ENCODE measurements around the gene HDHD5. TPM values are rescaled to one million over a fixed set of nuclear protein-coding genes. Genes with fewer than 3 reads are reported as not detected.

Gene HDHD5
- total RNA-seq, 1 donor from 2014 or later: 40.4 TPM

GRCh38 chr22:17116572-17117330 lies 42.3 kb downstream of the HDHD5 start:
- no peak for TF ChIP-seq CTCF (IDR thresholded peaks at IDR 0.05; ENCODE audit: unreplicated experiment)
- Mint-ChIP-seq H3K4me3 (ENCODE audit: low read depth) (no peak overlapping the region), H3K4me1 (ENCODE audit: low read depth) (peaks cover 6% of the 10 kb centered on the region), H3K27me3 (peaks cover 18% of the 10 kb centered on the region), H3K9me3 (ENCODE audit: low read depth) (no peaks in the 10 kb centered on the region), H3K36me3 (ENCODE audit: insufficient read depth) (no peaks in the 10 kb centered on the region), H3K27ac (no peak overlapping the region)
- no peak for DNase-seq (ENCODE audit: low spot score, unreplicated experiment)

- TF ChIP-seq CTCF (IDR thresholded peaks at IDR 0.05; ENCODE audit: unreplicated experiment): no peak
- Mint-ChIP-seq H3K27me3 (peaks cover 17% of the 10 kb centered on the region), H3K36me3 (ENCODE audit: insufficient read depth) (no peaks in the 10 kb centered on the region), H3K4me3 (ENCODE audit: low read depth) (no peak overlapping the region), H3K4me1 (ENCODE audit: low read depth) (peaks cover 3% of the 10 kb centered on the region), H3K9me3 (ENCODE audit: low read depth) (no peaks in the 10 kb centered on the region), H3K27ac (no peak overlapping the region)
- DNase-seq (ENCODE audit: low spot score, unreplicated experiment): no peak
These were observed 43.0 kb downstream of the HDHD5 start for GRCh38 chr22:17115945-17116565.

DNA sequence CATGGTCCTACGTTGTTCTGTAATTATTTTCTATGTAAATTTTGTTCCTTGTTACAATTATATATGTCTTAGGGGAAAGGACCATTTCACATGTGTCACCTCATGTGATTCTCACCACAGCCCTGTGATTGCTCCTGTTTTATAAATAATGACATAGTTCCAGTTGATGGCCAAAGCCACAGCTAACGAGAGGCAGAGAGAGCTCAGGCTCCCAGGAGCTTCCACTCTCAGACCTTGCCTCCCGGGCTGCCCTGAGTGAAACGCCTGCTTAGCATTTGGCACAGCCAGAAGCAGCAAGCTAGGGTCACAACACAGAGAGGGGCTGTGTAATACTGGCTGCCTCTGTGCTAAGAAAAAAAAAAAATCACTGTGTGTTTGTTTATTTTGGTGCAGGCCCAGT lies 43.8 kb downstream of the HDHD5 start:
- no peak for DNase-seq (ENCODE audit: low spot score, unreplicated experiment)
- H3K36me3 Mint-ChIP-seq (ENCODE audit: insufficient read depth): no peaks in the 10 kb centered on the region
- no peak overlapping the region for H3K4me3 Mint-ChIP-seq (ENCODE audit: low read depth)
- no peak for TF ChIP-seq CTCF (IDR thresholded peaks at IDR 0.05; ENCODE audit: unreplicated experiment)
- H3K27me3 Mint-ChIP-seq: peaks cover 17% of the 10 kb centered on the region
- no peaks in the 10 kb centered on the region for H3K9me3 Mint-ChIP-seq (ENCODE audit: low read depth)
- H3K27ac Mint-ChIP-seq: no peak overlapping the region
- peaks cover 3% of the 10 kb centered on the region for H3K4me1 Mint-ChIP-seq (ENCODE audit: low read depth)

- no peak overlapping the region for H3K4me3 Mint-ChIP-seq (ENCODE audit: low read depth)
- no peak for DNase-seq (ENCODE audit: low spot score, unreplicated experiment)
- peaks cover 3% of the 10 kb centered on the region for H3K4me1 Mint-ChIP-seq (ENCODE audit: low read depth)
- no peaks in the 10 kb centered on the region for H3K9me3 Mint-ChIP-seq (ENCODE audit: low read depth)
- peaks cover 17% of the 10 kb centered on the region for H3K27me3 Mint-ChIP-seq
- no peaks in the 10 kb centered on the region for H3K36me3 Mint-ChIP-seq (ENCODE audit: insufficient read depth)
- no peak overlapping the region for H3K27ac Mint-ChIP-seq
- no peak for TF ChIP-seq CTCF (IDR thresholded peaks at IDR 0.05; ENCODE audit: unreplicated experiment)
These were observed 44.2 kb downstream of the HDHD5 start for GRCh38 chr22:17114898-17115235.

DNA sequence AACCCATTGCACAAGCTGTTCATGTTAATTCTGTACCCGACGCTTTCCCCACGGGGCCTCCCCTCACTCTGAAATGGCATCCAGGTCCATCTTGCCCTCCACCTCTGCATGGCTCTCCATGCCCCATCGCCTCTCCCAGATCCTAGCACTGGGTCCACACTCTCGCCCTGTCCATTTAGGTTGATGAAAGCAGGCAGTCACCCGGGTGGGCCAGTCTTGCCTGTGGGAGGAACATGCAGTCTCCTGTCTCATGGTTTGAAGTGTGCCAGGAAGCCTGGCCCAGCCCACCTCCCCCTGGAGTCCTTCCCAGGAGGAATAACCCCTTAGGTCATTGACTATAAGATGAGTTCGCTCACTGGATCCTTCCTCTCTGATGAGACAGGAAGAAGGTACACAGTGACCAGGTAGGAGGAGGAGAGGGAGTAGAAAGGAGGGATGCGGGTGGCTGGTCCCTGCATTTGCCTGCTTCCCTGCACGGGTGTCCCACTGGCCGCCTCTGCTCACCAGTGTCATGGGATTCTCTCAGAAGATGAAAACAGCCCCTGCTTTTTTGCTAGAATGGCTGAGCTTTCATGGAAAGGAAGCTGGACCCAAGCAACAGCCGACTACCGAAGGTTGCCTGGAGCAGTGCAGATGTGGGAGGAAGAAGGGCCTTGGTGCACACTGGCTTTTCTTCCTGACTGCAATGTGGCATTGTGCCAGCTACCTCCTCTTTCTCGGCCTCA lies 44.7 kb downstream of the HDHD5 start:
- no peak for DNase-seq (ENCODE audit: low spot score, unreplicated experiment)
- TF ChIP-seq CTCF (IDR thresholded peaks at IDR 0.05; ENCODE audit: unreplicated experiment): no peak
- Mint-ChIP-seq H3K4me1 (ENCODE audit: low read depth) (peaks cover 3% of the 10 kb centered on the region), H3K4me3 (ENCODE audit: low read depth) (no peak overlapping the region), H3K27ac (no peak overlapping the region), H3K9me3 (ENCODE audit: low read depth) (no peaks in the 10 kb centered on the region), H3K36me3 (ENCODE audit: insufficient read depth) (peaks cover 1% of the 10 kb centered on the region), H3K27me3 (peaks cover 17% of the 10 kb centered on the region)
